HUES6 (cell line): ENCODE data around the gene DLGAP1.

Experiments
- H3K27ac ChIP-seq: 2 replicates; pipeline ENCODE4 v1.7.0; 2013; ENCODE audit warnings: low read depth, mild to moderate bottlenecking, low read length, inconsistent platforms
- H3K27me3 ChIP-seq: 2 replicates; pipeline ENCODE4 v1.6.1; 2013; ENCODE audit warnings: low read length; ENCODE audit not compliant: control insufficient read depth, insufficient read depth
- H3K36me3 ChIP-seq: 2 replicates; pipeline ENCODE4 v1.6.1; 2013; ENCODE audit warnings: low read length; ENCODE audit not compliant: control insufficient read depth, insufficient read depth
- H3K4me1 ChIP-seq: 2 replicates; pipeline ENCODE4 v1.6.1; 2013; ENCODE audit warnings: low read length; ENCODE audit not compliant: control insufficient read depth, insufficient read depth
- H3K4me3 ChIP-seq: 2 replicates; pipeline ENCODE4 v1.5.1; 2013; ENCODE audit warnings: low read depth, low read length
- H3K9ac ChIP-seq: one replicate; pipeline ENCODE4 v1.6.1; 2013; ENCODE audit warnings: mild to moderate bottlenecking, low read length
- H3K9me3 ChIP-seq: 2 replicates; pipeline ENCODE4 v1.6.1; 2013; ENCODE audit warnings: low read depth, low read length; ENCODE audit not compliant: control insufficient read depth, insufficient read depth

The DLGAP1 gene

DNA sequence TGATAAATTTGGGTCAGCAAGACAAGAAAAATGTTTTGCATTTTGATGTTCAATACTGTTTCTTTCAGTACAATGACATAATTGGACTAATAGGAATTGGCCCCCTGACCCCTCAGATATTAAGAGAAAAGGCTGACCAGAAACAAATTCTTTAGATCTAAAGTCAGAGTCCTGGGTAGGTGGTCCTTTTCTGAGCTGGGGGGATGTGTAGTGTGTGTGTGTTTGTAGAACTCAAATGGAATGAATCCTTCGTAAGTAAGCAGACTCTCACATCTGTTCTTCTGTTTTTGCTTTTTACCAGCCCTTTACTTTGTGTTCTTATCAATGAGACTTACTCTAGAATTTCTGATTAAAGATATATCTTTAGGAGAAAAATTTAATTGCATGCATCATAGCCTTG is 677.4 kb downstream of the DLGAP1 start:
- peaks cover 7% of the 10 kb centered on the region; the same call in 1 of the 2 replicates for H3K4me1 ChIP-seq
- H3K27me3 ChIP-seq, result no peaks in the 10 kb centered on the region
- no peak overlapping the region for H3K27ac ChIP-seq
- H3K9me3 ChIP-seq, result no peaks in the 10 kb centered on the region
- H3K9ac ChIP-seq, result no peak overlapping the region
- H3K4me3 ChIP-seq, result no peak overlapping the region
- no peaks in the 10 kb centered on the region for H3K36me3 ChIP-seq

DNA sequence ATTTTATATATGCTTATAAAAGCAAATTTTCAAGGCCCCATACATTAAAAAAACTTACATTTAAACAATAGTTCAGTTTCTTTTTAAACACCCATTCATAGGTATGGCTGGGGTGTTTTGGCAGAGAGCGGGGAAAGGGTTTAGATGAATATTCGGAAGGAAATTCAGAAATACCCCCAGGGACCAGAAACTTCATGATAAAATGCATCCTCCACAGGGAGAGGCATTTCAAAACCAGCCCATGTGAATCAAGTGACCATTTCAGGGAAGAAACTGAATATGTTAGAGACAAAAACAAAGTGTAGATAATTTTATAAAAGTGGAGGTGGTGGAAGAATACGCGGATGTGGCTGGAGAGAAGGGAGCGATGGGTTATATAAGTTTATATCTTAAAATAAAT is 678.0 kb downstream of the DLGAP1 start:
- peaks cover 8% of the 10 kb centered on the region; the same call in 1 of the 2 replicates for H3K4me1 ChIP-seq
- no peaks in the 10 kb centered on the region for H3K9me3 ChIP-seq
- no peaks in the 10 kb centered on the region for H3K36me3 ChIP-seq
- no peak overlapping the region for H3K27ac ChIP-seq
- H3K4me3 ChIP-seq, result no peak overlapping the region
- H3K27me3 ChIP-seq, result no peaks in the 10 kb centered on the region
- no peak overlapping the region for H3K9ac ChIP-seq

DNA sequence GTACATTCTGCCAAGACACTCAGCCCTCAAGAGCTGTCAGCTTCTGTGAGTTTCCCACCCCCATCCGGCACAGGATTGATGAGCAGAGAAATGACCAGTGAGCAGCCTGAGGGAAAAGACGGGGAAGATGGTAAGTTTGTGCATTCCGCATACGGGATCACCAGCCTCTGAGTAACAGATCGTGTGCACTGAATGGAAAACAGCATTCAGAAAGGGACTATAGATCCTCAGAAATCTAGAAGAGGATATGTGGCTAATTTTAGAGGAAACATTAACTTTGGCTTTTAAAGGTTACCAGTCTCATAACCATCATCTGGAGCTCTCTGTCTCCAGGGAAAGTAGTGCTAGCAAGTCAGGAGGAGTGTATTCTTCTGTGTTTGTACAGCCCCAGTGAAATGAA is 679.1 kb downstream of the DLGAP1 start:
- H3K27me3 ChIP-seq, result no peaks in the 10 kb centered on the region
- no peak overlapping the region for H3K4me3 ChIP-seq
- no peak overlapping the region for H3K27ac ChIP-seq
- peaks cover 8% of the 10 kb centered on the region; the same call in 1 of the 2 replicates for H3K4me1 ChIP-seq
- no peaks in the 10 kb centered on the region for H3K36me3 ChIP-seq
- H3K9me3 ChIP-seq, result no peaks in the 10 kb centered on the region
- no peak overlapping the region for H3K9ac ChIP-seq

DNA sequence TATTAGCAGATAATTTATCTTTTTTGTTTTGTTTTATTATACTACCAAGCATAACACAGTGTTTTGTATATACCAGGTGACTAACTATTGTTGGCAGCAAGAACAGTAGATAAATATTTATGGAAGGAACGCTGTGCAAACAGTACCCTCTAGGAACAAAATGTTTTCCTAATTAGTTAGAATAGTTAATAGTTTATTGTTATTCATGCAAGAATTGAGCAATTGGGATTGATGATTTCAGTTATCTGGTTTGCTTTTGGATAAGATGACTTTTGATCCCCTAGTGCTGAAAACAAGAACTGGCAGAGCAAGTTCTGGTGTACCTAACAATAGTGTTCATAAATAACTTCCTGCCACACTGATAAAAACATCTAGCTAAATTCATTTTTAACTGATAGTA is 681.8 kb downstream of the DLGAP1 start:
- H3K27ac ChIP-seq, result no peak overlapping the region
- no peak overlapping the region for H3K9ac ChIP-seq
- H3K9me3 ChIP-seq, result no peaks in the 10 kb centered on the region
- H3K36me3 ChIP-seq, result no peaks in the 10 kb centered on the region
- H3K27me3 ChIP-seq, result 0 out of 2 replicates have a peak, but pooled peaks cover 5% of the 10 kb centered on the region
- no peak overlapping the region for H3K4me3 ChIP-seq
- peaks cover 8% of the 10 kb centered on the region; the same call in 1 of the 2 replicates for H3K4me1 ChIP-seq

DNA sequence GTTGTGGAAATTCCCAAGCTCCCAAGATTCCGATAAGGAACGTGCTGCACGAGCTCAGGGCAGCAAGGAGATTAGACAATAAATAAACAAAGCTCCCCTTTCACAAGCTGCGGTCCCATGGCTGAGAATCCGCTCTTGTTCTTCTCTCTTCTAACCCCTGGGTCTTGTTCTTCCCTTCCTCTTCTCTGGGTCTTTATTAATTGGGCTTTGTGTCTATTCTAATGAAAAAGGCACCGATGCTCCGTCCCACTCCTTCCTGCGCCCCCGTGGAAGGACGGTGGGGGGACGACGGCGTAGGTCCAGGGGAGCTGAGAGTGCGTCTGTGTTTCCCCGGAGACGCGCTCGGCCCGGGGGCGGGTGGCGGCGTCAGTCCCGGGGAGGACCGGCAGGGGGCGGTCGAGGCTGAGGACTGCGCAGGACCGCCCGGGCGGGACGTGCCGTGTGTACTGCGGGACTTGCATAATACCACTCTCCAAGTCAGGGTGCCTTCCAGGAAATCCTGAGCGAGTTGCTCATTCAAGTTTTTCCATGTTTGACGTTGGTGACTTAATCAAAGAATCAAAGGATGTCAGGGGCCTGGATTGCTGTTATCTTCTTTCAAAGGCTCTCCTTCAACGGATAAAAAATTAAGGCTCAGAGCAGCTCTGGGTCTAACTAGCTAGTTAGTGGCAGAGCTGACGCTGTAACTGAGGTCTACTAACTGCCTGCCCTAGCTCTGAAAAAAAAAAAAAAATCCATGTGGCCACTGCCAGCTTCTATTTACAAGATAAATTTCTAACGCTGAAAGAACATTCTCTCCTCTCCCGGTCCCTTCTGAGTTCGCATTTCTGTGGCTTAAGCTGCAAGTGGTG is 683.8 kb downstream of the DLGAP1 start:
- no peak overlapping the region for H3K27ac ChIP-seq
- peak overlapping the region; percentile 59 for H3K4me3 ChIP-seq

DNA sequence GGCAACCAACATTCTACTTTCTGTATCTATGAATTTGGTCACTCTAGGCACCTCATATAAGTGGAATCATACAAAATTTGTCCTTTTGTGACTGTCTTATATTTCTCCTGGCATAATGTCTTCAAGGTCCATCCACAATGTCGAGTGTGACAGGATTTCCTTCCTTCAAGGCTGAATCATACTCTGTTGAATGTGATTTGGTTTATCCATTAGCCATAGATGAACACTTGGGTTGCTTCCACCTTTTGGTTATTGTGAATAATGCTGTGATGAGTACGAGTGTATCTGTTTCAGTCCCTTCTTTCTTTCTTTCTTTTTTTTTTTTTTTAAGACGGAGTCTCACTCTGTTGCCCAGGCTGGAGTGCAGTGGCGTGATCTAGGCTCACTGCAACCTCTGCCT is 693.8 kb downstream of the DLGAP1 start:
- Histone ChIP-seq H3K4me3 (no peak overlapping the region), H3K9me3 (peaks cover 14% of the 10 kb centered on the region), H3K9ac (no peak overlapping the region), H3K4me1 (peaks cover 6% of the 10 kb centered on the region; the same call in 1 of the 2 replicates), H3K27me3 (no peaks in the 10 kb centered on the region), H3K36me3 (no peaks in the 10 kb centered on the region), H3K27ac (no peak overlapping the region)

More for the DNA sequence above, 683.8 kb downstream of the DLGAP1 start:
- Histone ChIP-seq H3K36me3 (no peaks in the 10 kb centered on the region), H3K27me3 (0 out of 2 replicates have a peak, but pooled peaks cover 5% of the 10 kb centered on the region), H3K4me1 (peaks cover 8% of the 10 kb centered on the region; the same call in 1 of the 2 replicates), H3K9me3 (peaks cover 4% of the 10 kb centered on the region; the same call in 1 of the 2 replicates), H3K9ac (no peak overlapping the region)

DNA sequence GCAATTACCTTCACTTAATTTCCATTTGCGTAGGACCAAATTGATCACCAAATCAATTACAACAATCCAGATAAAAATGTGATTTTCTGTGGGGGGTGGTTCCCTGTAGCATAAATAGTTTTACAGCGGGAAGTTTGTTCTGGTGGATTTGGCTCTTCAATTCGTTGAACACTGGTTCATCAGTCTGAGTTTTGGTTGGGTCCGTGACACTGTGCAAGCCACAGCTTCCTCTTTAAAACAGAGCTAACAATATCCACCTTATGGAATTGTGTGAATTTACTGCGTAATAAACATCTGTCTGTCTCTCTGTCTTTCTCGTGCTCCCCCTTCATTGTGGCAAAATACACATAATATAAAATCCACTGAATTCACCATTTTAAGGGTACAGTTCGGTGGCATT is 694.4 kb downstream of the DLGAP1 start:
- H3K4me1 ChIP-seq, result peaks cover 6% of the 10 kb centered on the region; the same call in 1 of the 2 replicates
- H3K4me3 ChIP-seq, result no peak overlapping the region
- no peaks in the 10 kb centered on the region for H3K27me3 ChIP-seq
- H3K27ac ChIP-seq, result no peak overlapping the region
- H3K9ac ChIP-seq, result no peak overlapping the region
- peaks cover 8% of the 10 kb centered on the region for H3K9me3 ChIP-seq
- H3K36me3 ChIP-seq, result no peaks in the 10 kb centered on the region

DNA sequence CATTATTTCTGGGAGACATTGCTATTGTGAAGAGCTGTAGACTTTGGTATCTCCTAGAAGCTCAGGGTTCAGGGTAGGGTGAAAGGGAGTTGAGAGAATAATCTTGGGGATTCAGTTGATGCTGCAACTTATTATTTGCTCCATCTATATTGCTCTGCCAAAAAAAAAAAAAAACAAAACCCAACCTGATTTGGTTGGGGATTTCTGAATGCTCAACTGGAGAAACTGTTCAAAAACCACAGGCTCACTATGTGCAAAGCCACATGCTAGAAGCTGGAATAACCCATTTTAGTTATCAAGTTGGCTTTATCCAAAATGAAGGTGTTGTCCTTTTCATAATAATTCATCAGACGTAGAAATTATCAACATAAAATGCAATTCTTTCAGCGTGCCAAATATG is 696.0 kb downstream of the DLGAP1 start:
- H3K27ac ChIP-seq, result no peak overlapping the region
- H3K36me3 ChIP-seq, result no peaks in the 10 kb centered on the region
- H3K27me3 ChIP-seq, result no peaks in the 10 kb centered on the region
- H3K9me3 ChIP-seq, result 0 out of 2 replicates have a peak, but pooled peaks cover 4% of the 10 kb centered on the region
- peaks cover 6% of the 10 kb centered on the region; the same call in 1 of the 2 replicates for H3K4me1 ChIP-seq
- H3K4me3 ChIP-seq, result no peak overlapping the region
- H3K9ac ChIP-seq, result no peak overlapping the region

DNA sequence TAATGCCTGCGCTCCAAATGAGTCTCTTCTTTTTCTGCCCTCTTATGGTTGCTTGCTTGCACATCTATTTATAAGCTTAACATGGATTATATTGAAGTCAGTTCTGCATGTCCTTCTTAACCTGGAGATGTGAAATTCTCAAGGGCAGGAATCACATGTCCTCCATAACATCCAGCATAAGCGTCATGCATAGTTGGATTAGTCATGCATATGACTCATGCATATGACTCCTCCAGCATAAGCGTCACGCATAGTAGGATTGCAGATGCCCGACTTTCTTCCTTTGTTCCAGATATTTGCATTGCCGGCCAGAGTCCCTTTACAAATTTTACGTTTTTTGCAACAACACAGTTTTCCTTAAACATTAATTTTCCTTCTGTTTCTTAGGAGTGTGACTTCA is 696.6 kb downstream of the DLGAP1 start:
- Histone ChIP-seq H3K9me3 (0 out of 2 replicates have a peak, but pooled peaks cover 4% of the 10 kb centered on the region), H3K27me3 (no peaks in the 10 kb centered on the region), H3K4me3 (no peak overlapping the region), H3K9ac (no peak overlapping the region), H3K36me3 (no peaks in the 10 kb centered on the region), H3K27ac (no peak overlapping the region), H3K4me1 (peaks cover 8% of the 10 kb centered on the region; the same call in 1 of the 2 replicates)

DNA sequence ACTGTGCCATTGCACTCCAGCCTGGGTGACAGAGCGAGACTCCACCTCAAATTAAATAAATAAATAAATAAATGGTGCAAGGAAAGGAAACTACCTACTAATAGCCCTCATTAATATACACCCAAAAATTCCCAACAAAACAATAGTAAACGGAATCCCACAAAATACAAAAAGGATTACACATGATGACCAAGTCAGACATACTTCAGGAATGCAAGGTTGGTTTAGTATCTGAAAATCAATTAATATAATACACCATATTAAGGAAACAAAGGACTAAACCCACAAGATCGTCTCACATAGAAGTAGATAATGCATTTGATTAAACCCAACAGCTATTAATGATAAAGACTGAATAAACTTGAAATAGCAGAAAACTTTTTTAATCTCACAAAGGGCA is 697.7 kb downstream of the DLGAP1 start:
- Histone ChIP-seq H3K9me3 (0 out of 2 replicates have a peak, but pooled peaks cover 4% of the 10 kb centered on the region), H3K27me3 (no peaks in the 10 kb centered on the region), H3K27ac (no peak overlapping the region), H3K4me1 (peaks cover 9% of the 10 kb centered on the region; the same call in 1 of the 2 replicates), H3K36me3 (no peaks in the 10 kb centered on the region), H3K9ac (no peak overlapping the region), H3K4me3 (no peak overlapping the region)

DNA sequence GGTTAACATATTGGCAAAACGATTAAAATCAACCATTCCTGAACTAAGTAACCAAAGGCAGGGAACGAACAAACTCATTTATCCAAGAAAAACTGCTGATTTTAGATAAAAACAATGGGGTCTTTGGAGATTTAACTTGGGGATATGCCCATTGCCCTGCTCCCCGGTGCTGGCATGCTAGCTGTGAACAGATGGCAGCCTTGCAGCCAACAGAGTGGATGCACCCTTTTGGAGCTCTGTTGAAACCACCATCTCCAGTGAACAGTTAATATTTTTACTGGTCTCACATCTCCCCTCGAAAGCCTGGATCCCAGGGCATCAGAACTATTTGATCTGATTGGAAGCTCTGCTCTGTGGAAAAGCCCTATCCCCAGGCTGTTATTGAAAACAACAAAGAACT is 702.0 kb downstream of the DLGAP1 start:
- H3K4me3 ChIP-seq, result no peak overlapping the region
- no peak overlapping the region for H3K27ac ChIP-seq
- no peak overlapping the region for H3K9ac ChIP-seq
- 0 out of 2 replicates have a peak, but pooled peaks cover 4% of the 10 kb centered on the region for H3K9me3 ChIP-seq
- H3K36me3 ChIP-seq, result no peaks in the 10 kb centered on the region
- 0 out of 2 replicates have a peak, but pooled peaks cover 4% of the 10 kb centered on the region for H3K4me1 ChIP-seq
- no peaks in the 10 kb centered on the region for H3K27me3 ChIP-seq
